ENCODE measurements around the gene PHC2. TPM values are rescaled to one million over a fixed set of nuclear protein-coding genes. Genes with fewer than 3 reads are reported as not detected.

The PHC2 gene
- polyA plus RNA-seq, 1 donor (not counting 4 experiments of a cell fraction or from before 2014, with no cell fraction given), result 51.7 TPM

GRCh38 chr1:33445108-33445507 is 14.2 kb upstream of the PHC2 start:
- no peaks in the 10 kb centered on the region for H4K20me1 ChIP-seq (ENCODE audit: control insufficient read depth, extremely low read depth, insufficient read depth, low read length)
- FAIRE-seq, result peak; percentile 41

GRCh38 chr1:33443705-33444180 is 12.8 kb upstream of the PHC2 start:
- FAIRE-seq (no peak), DNase-seq (ENCODE audit: low read depth, low spot score) (no peak)
- Histone ChIP-seq H3K4me1 (ENCODE audit: control insufficient read depth, extremely low read depth, insufficient read depth, low read length) (peaks cover 56% of the 10 kb centered on the region), H4K20me1 (ENCODE audit: control insufficient read depth, extremely low read depth, insufficient read depth, low read length) (no peaks in the 10 kb centered on the region), H3K36me3 (ENCODE audit: control insufficient read depth in 2 of 2, extremely low read depth in 1 of 2, insufficient read depth in 2 of 2, low read length in 2 of 2) (no peaks in the 10 kb centered on the region), H3K4me2 (ENCODE audit: control insufficient read depth, extremely low read depth, insufficient read depth, low read depth, low read length) (no peak overlapping the region), H3K27ac (ENCODE audit: control insufficient read depth, insufficient read depth, low read length) (no peak overlapping the region), H3K79me2 (ENCODE audit: control insufficient read depth, insufficient read depth, low read length) (no peaks in the 10 kb centered on the region), H3K9ac (ENCODE audit: control insufficient read depth, extremely low read depth, insufficient read depth, low read length) (no peak overlapping the region), H2AFZ (ENCODE audit: control insufficient read depth, low read length) (no peak overlapping the region), H3K27me3 (ENCODE audit: control insufficient read depth, extremely low read depth, insufficient read depth, low read length) (no peaks in the 10 kb centered on the region), H3K4me3 (ENCODE audit: control insufficient read depth in 2 of 3, extremely low read depth in 1 of 3, insufficient read depth in 2 of 3, low read depth in 1 of 3, low read length in 3 of 3) (no peak overlapping the region), H3K9me3 (ENCODE audit: control insufficient read depth, low read depth, low read length) (no peaks in the 10 kb centered on the region), H3K9me1 (ENCODE audit: control insufficient read depth, extremely low read depth, insufficient read depth, low read length) (no peaks in the 10 kb centered on the region)
- dilution Hi-C loops (cut with MboI; ENCODE audit: extremely low pct_ligation_motif_present, low sequenced_read_pairs), result no loop called here
- TF ChIP-seq EZH2 (IDR thresholded peaks at IDR 0.05; ENCODE audit: low read length), result no peak
- TF ChIP-seq, protein P1, sequence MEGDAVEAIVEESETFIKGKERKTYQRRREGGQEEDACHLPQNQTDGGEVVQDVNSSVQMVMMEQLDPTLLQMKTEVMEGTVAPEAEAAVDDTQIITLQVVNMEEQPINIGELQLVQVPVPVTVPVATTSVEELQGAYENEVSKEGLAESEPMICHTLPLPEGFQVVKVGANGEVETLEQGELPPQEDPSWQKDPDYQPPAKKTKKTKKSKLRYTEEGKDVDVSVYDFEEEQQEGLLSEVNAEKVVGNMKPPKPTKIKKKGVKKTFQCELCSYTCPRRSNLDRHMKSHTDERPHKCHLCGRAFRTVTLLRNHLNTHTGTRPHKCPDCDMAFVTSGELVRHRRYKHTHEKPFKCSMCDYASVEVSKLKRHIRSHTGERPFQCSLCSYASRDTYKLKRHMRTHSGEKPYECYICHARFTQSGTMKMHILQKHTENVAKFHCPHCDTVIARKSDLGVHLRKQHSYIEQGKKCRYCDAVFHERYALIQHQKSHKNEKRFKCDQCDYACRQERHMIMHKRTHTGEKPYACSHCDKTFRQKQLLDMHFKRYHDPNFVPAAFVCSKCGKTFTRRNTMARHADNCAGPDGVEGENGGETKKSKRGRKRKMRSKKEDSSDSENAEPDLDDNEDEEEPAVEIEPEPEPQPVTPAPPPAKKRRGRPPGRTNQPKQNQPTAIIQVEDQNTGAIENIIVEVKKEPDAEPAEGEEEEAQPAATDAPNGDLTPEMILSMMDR (optimal IDR thresholded peaks at IDR 0.05 in 1 of 3, IDR thresholded peaks at IDR 0.05 in 1 of 3, conservative IDR thresholded peaks at IDR 0.05 in 1 of 3; ENCODE audit: extremely low read depth in 1 of 3, insufficient read depth in 2 of 3, low read length in 3 of 3), result no peak

More at GRCh38 chr1:33445108-33445507, 14.2 kb upstream of the PHC2 start:
- no peak overlapping the region for H3K9ac ChIP-seq (ENCODE audit: control insufficient read depth, extremely low read depth, insufficient read depth, low read length)
- no peaks in the 10 kb centered on the region for H3K9me1 ChIP-seq (ENCODE audit: control insufficient read depth, extremely low read depth, insufficient read depth, low read length)
- TF ChIP-seq EZH2 (IDR thresholded peaks at IDR 0.05; ENCODE audit: low read length), result no peak
- TF ChIP-seq, protein P1 (optimal IDR thresholded peaks at IDR 0.05 in 1 of 3, IDR thresholded peaks at IDR 0.05 in 1 of 3, conservative IDR thresholded peaks at IDR 0.05 in 1 of 3; ENCODE audit: extremely low read depth in 1 of 3, insufficient read depth in 2 of 3, low read length in 3 of 3), result no peak
- no peak overlapping the region for H3K4me2 ChIP-seq (ENCODE audit: control insufficient read depth, extremely low read depth, insufficient read depth, low read depth, low read length)
- no peaks in the 10 kb centered on the region for H3K27me3 ChIP-seq (ENCODE audit: control insufficient read depth, extremely low read depth, insufficient read depth, low read length)
- no peak for DNase-seq (ENCODE audit: low read depth, low spot score)
- no peak overlapping the region for H2AFZ ChIP-seq (ENCODE audit: control insufficient read depth, low read length)
- no peak overlapping the region for H3K27ac ChIP-seq (ENCODE audit: control insufficient read depth, insufficient read depth, low read length)
- H3K4me1 ChIP-seq (ENCODE audit: control insufficient read depth, extremely low read depth, insufficient read depth, low read length), result peaks cover 45% of the 10 kb centered on the region
- no peaks in the 10 kb centered on the region for H3K36me3 ChIP-seq (ENCODE audit: control insufficient read depth in 2 of 2, extremely low read depth in 1 of 2, insufficient read depth in 2 of 2, low read length in 2 of 2)
- dilution Hi-C loops (cut with MboI; ENCODE audit: extremely low pct_ligation_motif_present, low sequenced_read_pairs), result no loop called here
- no peaks in the 10 kb centered on the region for H3K9me3 ChIP-seq (ENCODE audit: control insufficient read depth, low read depth, low read length)
- H3K79me2 ChIP-seq (ENCODE audit: control insufficient read depth, insufficient read depth, low read length), result no peaks in the 10 kb centered on the region
- H3K4me3 ChIP-seq (ENCODE audit: control insufficient read depth in 2 of 3, extremely low read depth in 1 of 3, insufficient read depth in 2 of 3, low read depth in 1 of 3, low read length in 3 of 3), result no peak overlapping the region
